ENCODE data around the gene ETV3.

- TF ChIP-seq CTCF (IDR thresholded peaks at IDR 0.05; ENCODE audit: insufficient read depth, low read length, poor library complexity, severe bottlenecking), result no peak
- no peak for TF ChIP-seq EZH2phosphoT487 (conservative IDR thresholded peaks at IDR 0.05; ENCODE audit: low read length)
Observed at GRCh38 chr1:157112186-157112867, 25.9 kb downstream of the ETV3 start.
